ENCODE results near the gene GRAP2.

Gene GRAP2

DNA sequence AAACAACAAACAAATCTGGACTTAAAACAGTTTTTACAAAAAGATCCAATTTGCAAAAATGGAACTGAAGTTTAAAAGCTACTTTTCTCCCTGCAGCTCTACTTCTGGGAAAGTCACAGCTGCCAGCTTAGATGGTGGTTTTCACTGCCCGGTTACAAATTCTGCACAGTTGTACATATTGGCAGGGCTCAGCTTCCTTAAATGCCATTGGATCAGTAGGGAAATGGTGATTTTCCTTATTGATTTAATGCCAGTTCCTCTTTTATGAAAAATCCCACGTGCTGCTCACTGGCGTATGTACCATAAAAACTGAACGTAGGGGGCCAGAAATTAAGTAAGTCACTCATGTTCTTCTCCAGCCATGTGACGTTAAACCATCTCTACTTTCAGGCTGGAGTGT lies 22.8 kb downstream of the GRAP2 start:
- in situ Hi-C loops (cut with MboI; ENCODE audit: low sequenced_read_pairs, unreplicated experiment) = no loop called here
- no peak for DNase-seq (ENCODE audit: low spot score)
- TF ChIP-seq, protein P1, sequence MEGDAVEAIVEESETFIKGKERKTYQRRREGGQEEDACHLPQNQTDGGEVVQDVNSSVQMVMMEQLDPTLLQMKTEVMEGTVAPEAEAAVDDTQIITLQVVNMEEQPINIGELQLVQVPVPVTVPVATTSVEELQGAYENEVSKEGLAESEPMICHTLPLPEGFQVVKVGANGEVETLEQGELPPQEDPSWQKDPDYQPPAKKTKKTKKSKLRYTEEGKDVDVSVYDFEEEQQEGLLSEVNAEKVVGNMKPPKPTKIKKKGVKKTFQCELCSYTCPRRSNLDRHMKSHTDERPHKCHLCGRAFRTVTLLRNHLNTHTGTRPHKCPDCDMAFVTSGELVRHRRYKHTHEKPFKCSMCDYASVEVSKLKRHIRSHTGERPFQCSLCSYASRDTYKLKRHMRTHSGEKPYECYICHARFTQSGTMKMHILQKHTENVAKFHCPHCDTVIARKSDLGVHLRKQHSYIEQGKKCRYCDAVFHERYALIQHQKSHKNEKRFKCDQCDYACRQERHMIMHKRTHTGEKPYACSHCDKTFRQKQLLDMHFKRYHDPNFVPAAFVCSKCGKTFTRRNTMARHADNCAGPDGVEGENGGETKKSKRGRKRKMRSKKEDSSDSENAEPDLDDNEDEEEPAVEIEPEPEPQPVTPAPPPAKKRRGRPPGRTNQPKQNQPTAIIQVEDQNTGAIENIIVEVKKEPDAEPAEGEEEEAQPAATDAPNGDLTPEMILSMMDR (IDR thresholded peaks at IDR 0.05; ENCODE audit: borderline replicate concordance, control extremely low read depth, extremely low read depth, insufficient read depth, missing control alignments) = no peak

DNA sequence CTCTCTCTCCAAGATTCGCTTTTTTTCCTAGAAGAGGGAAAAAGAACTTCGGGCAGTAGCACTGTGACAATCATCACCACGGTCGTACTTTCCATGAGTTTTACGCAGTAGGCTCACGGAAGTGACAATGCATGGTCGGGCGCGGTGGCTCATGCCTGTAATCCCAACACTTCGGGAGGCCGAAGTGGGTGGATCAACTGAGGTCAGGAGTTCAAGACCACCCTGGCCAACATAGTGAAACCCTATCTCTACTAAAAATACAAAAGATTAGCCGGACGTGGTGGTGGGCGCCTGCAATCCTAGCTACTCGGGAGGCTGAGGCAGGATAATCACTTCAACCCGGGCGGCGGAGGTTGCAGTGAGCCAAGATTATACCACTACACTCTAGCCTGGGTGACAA lies 23.4 kb downstream of the GRAP2 start:
- in situ Hi-C loops (cut with MboI; ENCODE audit: low sequenced_read_pairs, unreplicated experiment) = no loop called here
- TF ChIP-seq, protein P1 (IDR thresholded peaks at IDR 0.05; ENCODE audit: borderline replicate concordance, control extremely low read depth, extremely low read depth, insufficient read depth, missing control alignments) = no peak

GRCh38 chr22:39925273-39925672 lies 24.4 kb downstream of the GRAP2 start:
- DNase-seq (ENCODE audit: low spot score) = no peak
- TF ChIP-seq, protein P1 (IDR thresholded peaks at IDR 0.05; ENCODE audit: borderline replicate concordance, control extremely low read depth, extremely low read depth, insufficient read depth, missing control alignments) = no peak
- in situ Hi-C loops (cut with MboI; ENCODE audit: low sequenced_read_pairs, unreplicated experiment) = no loop called here

More for the DNA sequence above, 23.4 kb downstream of the GRAP2 start:
- DNase-seq (ENCODE audit: low spot score) = no peak

- DNase-seq (ENCODE audit: low spot score) = no peak
- in situ Hi-C loops (cut with MboI; ENCODE audit: low sequenced_read_pairs, unreplicated experiment) = no loop called here
- TF ChIP-seq, protein P1 (IDR thresholded peaks at IDR 0.05; ENCODE audit: borderline replicate concordance, control extremely low read depth, extremely low read depth, insufficient read depth, missing control alignments) = no peak
Measured at GRCh38 chr22:39925909-39926679, 25.2 kb downstream of the GRAP2 start.

- in situ Hi-C loops (cut with MboI; ENCODE audit: low sequenced_read_pairs, unreplicated experiment) = no loop called here
- DNase-seq (ENCODE audit: low spot score) = no peak
- TF ChIP-seq, protein P1 (IDR thresholded peaks at IDR 0.05; ENCODE audit: borderline replicate concordance, control extremely low read depth, extremely low read depth, insufficient read depth, missing control alignments) = no peak
Measured at GRCh38 chr22:39926753-39927152, 25.9 kb downstream of the GRAP2 start.

DNA sequence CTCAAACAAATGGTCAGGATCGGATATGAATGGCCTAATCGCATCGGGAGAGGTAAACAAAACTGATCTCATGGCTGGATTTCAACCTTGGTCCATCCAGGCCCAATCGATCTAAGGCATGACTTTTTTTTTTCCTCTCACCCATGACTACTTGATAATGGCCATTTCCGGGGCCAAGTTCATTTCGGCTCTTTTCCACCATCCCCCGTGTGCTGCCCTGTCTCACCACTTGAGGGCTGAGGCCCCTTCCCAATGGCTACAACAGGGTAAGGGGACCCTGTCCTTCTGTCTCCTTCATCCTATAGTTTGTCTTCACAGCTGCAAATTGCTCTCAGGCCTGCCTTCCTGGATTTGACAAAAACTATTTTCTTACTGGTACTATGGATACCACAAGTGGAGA lies 26.7 kb downstream of the GRAP2 start:
- in situ Hi-C loops (cut with MboI; ENCODE audit: low sequenced_read_pairs, unreplicated experiment) = no loop called here
- TF ChIP-seq, protein P1 (IDR thresholded peaks at IDR 0.05; ENCODE audit: borderline replicate concordance, control extremely low read depth, extremely low read depth, insufficient read depth, missing control alignments) = no peak
- no peak for DNase-seq (ENCODE audit: low spot score)
